Activated CD8-positive, alpha-beta T cell treated with anti-CD3 and anti-CD28 coated beads for 36 hours (primary cell): Measurements from ENCODE around the gene GJB3. TPM values are rescaled to one million over a fixed set of nuclear protein-coding genes. Genes with fewer than 3 reads are reported as not detected.

Experiments used
- ATAC-seq: fragments of 200-7000 bp; cut with Tn5 transposase; one replicate; pipeline ENCODE4 v1.10.0; 2021; ENCODE audit warnings: mild to moderate bottlenecking, moderate library complexity
- CTCF ChIA-PET: fragments of 350-600 bp; sonication (Branson Sonifier 250); formaldehyde crosslinking; loops from one replicate; lab custom pipeline; 2021; ENCODE audit warnings: antibody characterized with exemption; lab: Charles Lee
- POLR2A ChIA-PET: fragments of 350-600 bp; sonication (Branson Sonifier 250); formaldehyde crosslinking; loops from one replicate; lab custom pipeline; 2021; ENCODE audit warnings: antibody characterized with exemption; lab: Charles Lee
- DNase-seq: peaks from one replicate; pipeline ENCODE4 v3.0.0-alpha.2; 2020
- H3K27ac Mint-ChIP-seq: one replicate; pipeline ENCODE4 v1.8.0; 2021; ENCODE audit warnings: mild to moderate bottlenecking, mixed read lengths
- H3K27me3 Mint-ChIP-seq: one replicate; pipeline ENCODE4 v1.8.0; 2021; ENCODE audit warnings: mixed read lengths
- H3K36me3 Mint-ChIP-seq: one replicate; pipeline ENCODE4 v1.8.0; 2021; ENCODE audit warnings: low read depth, mixed read lengths
- H3K4me1 Mint-ChIP-seq: one replicate; pipeline ENCODE4 v1.8.0; 2021; ENCODE audit warnings: low read depth, mixed read lengths
- H3K4me3 Mint-ChIP-seq: one replicate; pipeline ENCODE4 v1.8.0; 2021; ENCODE audit warnings: mild to moderate bottlenecking, moderate library complexity, mixed read lengths
- H3K9me3 Mint-ChIP-seq: one replicate; pipeline ENCODE4 v1.8.0; 2021; ENCODE audit warnings: mixed read lengths
- intact Hi-C: fragments of 100-400 bp; cut with micrococcal nuclease; formaldehyde crosslinking; loops from one replicate; pipeline ENCODE4 v1.10.0; 2022
- total RNA-seq, 2 experiments: library from RNA; stranded (reverse); gene quantifications; one replicate each; pipeline ENCODE4 v1.2.3, GENCODE V29; 2021
- TF ChIP-seq, protein P1 (sequence below): fragments of 200-600 bp; IDR thresholded peaks from one replicate; pipeline ENCODE4 v1.8.0; 2022; ENCODE audit warnings: antibody characterized with exemption, mild to moderate bottlenecking

The GJB3 gene
- total RNA-seq, 2 experiments from 2014 or later: not detected

DNA sequence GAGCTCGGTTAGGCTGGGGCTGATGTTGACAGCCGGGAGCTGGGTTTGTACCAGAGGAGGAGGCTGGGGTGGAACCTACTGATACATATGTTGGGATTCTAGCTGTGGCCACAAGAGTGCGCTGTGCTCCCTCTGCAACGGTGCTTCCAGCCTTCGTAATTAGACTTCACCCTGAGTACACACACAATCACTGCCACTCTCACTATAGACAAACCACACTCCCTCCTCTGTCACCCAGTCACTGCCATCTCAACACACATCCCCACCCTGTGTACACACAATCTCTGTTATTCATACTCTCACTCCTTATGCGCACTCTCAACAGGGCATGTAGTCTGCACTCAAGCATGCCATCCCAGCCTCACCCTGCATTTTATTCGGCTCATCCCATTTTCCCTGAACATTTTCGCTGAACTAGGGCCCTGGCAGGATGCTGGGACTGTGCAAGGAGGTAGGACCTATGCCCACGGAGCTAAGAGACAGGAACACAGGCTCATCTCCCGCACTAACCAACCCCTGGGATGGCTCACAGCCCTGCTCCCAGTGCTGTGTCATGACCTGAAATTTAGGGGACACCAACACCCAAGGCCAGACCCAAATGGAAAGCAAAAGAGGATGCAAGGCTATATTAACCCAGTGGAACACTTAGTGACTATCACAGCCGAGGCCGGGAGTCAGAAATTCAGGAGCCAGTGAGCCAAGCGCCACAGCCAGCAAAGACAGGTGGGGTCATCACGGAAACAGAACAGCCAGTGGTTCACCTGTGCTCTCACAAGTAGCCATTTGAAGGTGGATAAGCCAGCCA, 5.7 kb downstream of the GJB3 start:
- peaks cover 42% of the 10 kb centered on the region for H3K27me3 Mint-ChIP-seq
- ATAC-seq (peak; percentile 85), DNase-seq (peak; percentile 85)
- ChIA-PET CTCF (interaction anchor here (0.6 to 1.7 kb wide), 10 partner anchors 10 to 80 kb away, joined by 3 to 5 read pairs (median 4); no protein-coding TSS in a partner anchor), POLR2A (no interaction called here)
- H3K9me3 Mint-ChIP-seq: no peaks in the 10 kb centered on the region
- no peaks in the 10 kb centered on the region for H3K36me3 Mint-ChIP-seq
- TF ChIP-seq, protein P1, sequence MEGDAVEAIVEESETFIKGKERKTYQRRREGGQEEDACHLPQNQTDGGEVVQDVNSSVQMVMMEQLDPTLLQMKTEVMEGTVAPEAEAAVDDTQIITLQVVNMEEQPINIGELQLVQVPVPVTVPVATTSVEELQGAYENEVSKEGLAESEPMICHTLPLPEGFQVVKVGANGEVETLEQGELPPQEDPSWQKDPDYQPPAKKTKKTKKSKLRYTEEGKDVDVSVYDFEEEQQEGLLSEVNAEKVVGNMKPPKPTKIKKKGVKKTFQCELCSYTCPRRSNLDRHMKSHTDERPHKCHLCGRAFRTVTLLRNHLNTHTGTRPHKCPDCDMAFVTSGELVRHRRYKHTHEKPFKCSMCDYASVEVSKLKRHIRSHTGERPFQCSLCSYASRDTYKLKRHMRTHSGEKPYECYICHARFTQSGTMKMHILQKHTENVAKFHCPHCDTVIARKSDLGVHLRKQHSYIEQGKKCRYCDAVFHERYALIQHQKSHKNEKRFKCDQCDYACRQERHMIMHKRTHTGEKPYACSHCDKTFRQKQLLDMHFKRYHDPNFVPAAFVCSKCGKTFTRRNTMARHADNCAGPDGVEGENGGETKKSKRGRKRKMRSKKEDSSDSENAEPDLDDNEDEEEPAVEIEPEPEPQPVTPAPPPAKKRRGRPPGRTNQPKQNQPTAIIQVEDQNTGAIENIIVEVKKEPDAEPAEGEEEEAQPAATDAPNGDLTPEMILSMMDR: peak; percentile 77
- peaks cover 6% of the 10 kb centered on the region for H3K4me1 Mint-ChIP-seq
- intact Hi-C loops: loop anchor here (1.0 kb wide), 1 partner anchor 66 kb away; no protein-coding TSS in a partner anchor
- no peak overlapping the region for H3K4me3 Mint-ChIP-seq
- H3K27ac Mint-ChIP-seq: no peak overlapping the region

DNA sequence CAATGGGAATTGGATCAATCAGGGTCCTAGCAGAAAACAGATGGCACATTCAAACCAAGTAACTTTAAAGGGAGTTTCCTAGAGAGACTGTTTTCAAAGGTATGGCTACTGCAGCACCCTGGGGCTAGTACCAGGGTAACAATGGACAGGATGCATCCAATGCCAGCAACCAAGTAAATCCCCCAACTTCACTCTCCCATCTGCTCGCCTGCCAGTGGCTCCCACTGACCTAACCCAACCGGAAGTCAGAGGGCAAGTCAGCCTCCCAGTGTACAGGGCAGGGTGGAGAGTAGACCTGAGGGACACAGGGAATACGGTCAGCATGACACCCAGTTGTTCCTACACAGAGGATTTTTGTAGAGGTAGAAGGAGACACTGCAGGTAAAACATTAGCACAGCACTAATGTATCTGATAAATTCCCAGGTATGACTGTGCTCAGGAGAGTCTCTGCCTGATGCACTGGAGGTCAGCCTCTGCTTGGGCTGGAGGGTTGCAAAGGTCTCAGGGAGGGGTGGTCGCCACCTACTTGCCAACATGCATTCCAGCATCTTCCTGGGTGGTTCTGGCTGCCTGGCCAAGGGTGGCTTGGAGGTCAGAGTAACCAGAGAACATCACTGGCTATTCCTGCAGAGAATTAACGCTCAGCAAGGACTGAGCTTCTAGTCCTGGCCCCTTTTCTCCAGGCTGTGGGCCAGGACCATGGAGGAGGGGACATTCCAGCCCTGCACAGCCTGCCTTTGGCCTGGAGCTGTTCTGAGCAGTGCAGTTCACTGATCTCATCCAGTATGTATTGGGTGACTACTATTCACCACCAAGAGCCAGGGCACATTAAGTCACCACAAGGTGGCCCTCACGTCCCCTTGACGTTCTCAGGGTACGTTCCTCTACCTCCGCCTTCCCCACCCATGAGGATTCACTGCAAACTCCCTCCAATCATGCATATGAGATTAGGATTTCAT, 6.7 kb downstream of the GJB3 start:
- POLR2A ChIA-PET: interaction anchor here (0.7 to 0.8 kb wide), 2 partner anchors 228 to 414 kb away, joined by 3 read pairs; no protein-coding TSS in a partner anchor
- Mint-ChIP-seq H3K27ac (no peak overlapping the region), H3K27me3 (peaks cover 40% of the 10 kb centered on the region), H3K9me3 (no peaks in the 10 kb centered on the region), H3K36me3 (no peaks in the 10 kb centered on the region), H3K4me1 (peaks cover 7% of the 10 kb centered on the region), H3K4me3 (no peak overlapping the region)
- ATAC-seq (no peak), DNase-seq (peak; percentile 33)
- CTCF ChIA-PET: interaction anchor here (0.9 to 1.7 kb wide), 3 partner anchors 9 to 61 kb away, joined by 3 to 5 read pairs (median 4); no protein-coding TSS in a partner anchor
- TF ChIP-seq, protein P1: peak; percentile 34
- intact Hi-C loops: no loop called here

DNA sequence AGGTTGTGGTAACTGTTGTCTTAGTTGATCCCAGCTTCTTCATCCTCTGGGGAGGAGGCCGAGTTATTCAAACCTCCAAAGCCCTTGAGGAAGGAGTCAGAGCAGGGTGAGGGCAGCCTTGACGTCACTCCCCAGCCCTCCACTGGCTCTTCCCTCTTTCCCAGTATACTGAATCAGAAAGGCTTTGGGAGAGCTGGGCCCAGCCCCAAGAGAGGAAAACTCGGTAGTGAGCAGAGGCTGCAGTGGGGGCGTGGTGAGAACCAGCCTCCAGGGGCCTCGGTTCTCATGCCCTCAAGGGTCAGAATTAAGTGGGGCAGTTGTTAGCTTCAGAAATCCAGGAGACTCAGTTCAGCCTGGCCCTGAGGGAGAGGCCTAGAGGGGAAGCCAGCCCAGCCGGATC, 10.0 kb downstream of the GJB3 start:
- no peak for DNase-seq
- TF ChIP-seq, protein P1: no peak
- no peak for ATAC-seq
- no peaks in the 10 kb centered on the region for H3K9me3 Mint-ChIP-seq
- H3K27ac Mint-ChIP-seq: no peak overlapping the region
- H3K4me1 Mint-ChIP-seq: peaks cover 7% of the 10 kb centered on the region
- CTCF ChIA-PET: no interaction called here
- intact Hi-C loops: no loop called here
- POLR2A ChIA-PET: no interaction called here
- no peak overlapping the region for H3K4me3 Mint-ChIP-seq
- peaks cover 28% of the 10 kb centered on the region for H3K27me3 Mint-ChIP-seq
- H3K36me3 Mint-ChIP-seq: no peaks in the 10 kb centered on the region

DNA sequence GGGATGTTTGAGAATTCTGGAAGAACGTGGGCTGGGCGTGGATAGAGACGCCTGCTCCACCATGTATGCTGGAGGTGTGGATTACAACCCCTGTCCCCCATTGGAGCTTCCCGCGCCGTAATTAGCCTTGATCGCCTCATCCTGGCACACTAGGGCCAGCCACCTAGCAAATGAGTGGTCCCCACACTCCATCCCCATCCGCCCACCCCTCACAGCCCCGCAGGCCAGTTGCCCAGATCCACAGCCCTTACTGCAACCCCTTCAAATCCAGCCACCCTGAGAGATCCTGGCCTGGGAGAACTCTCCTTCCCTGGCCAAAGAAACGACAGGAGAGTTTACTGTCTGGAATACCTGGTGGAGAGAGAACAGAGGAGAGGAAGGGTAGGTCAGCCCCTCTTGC, 11.4 kb downstream of the GJB3 start:
- H3K27me3 Mint-ChIP-seq: peaks cover 24% of the 10 kb centered on the region
- peaks cover 7% of the 10 kb centered on the region for H3K4me1 Mint-ChIP-seq
- intact Hi-C loops: no loop called here
- H3K9me3 Mint-ChIP-seq: no peaks in the 10 kb centered on the region
- peak overlapping the region; percentile 38 for H3K4me3 Mint-ChIP-seq
- ATAC-seq (no peak), DNase-seq (no peak)
- POLR2A ChIA-PET: no interaction called here
- no peaks in the 10 kb centered on the region for H3K36me3 Mint-ChIP-seq
- no peak overlapping the region for H3K27ac Mint-ChIP-seq
- CTCF ChIA-PET: no interaction called here
- TF ChIP-seq, protein P1: no peak
